ENCODE data around the gene SECISBP2L. TPM values are rescaled to one million over a fixed set of nuclear protein-coding genes. Genes with fewer than 3 reads are reported as not detected.
"Not testable (repeated sequence)": the region's sequence is repeated elsewhere in the genome, so short reads cannot be mapped to it uniquely, and the experiment has no call there.

SECISBP2L gene
- total RNA-seq, 1 donor from 2014 or later, result 55.0 TPM

GRCh38 chr15:49075881-49076280 is 29.6 kb upstream of the SECISBP2L start:
- no peaks in the 10 kb centered on the region for H3K36me3 Mint-ChIP-seq (ENCODE audit: insufficient read depth)
- H3K4me3 Mint-ChIP-seq (ENCODE audit: low read depth), result no peak overlapping the region
- H3K9me3 Mint-ChIP-seq (ENCODE audit: low read depth), result peaks cover 3% of the 10 kb centered on the region

GRCh38 chr15:49074589-49075287 is 28.5 kb upstream of the SECISBP2L start:
- H3K4me3 Mint-ChIP-seq (ENCODE audit: low read depth); H3K9me3 Mint-ChIP-seq (ENCODE audit: low read depth); DNase-seq (ENCODE audit: low spot score, unreplicated experiment); H3K36me3 Mint-ChIP-seq (ENCODE audit: insufficient read depth); H3K4me1 Mint-ChIP-seq (ENCODE audit: low read depth); H3K27ac Mint-ChIP-seq; H3K27me3 Mint-ChIP-seq: not testable (repeated sequence)

More at GRCh38 chr15:49075881-49076280, 29.6 kb upstream of the SECISBP2L start:
- H3K27me3 Mint-ChIP-seq, result no peaks in the 10 kb centered on the region
- DNase-seq (ENCODE audit: low spot score, unreplicated experiment), result no peak
- no peak for TF ChIP-seq CTCF (IDR thresholded peaks at IDR 0.05; ENCODE audit: unreplicated experiment)
- H3K4me1 Mint-ChIP-seq (ENCODE audit: low read depth), result peaks cover 1% of the 10 kb centered on the region
- H3K27ac Mint-ChIP-seq, result no peak overlapping the region

DNA sequence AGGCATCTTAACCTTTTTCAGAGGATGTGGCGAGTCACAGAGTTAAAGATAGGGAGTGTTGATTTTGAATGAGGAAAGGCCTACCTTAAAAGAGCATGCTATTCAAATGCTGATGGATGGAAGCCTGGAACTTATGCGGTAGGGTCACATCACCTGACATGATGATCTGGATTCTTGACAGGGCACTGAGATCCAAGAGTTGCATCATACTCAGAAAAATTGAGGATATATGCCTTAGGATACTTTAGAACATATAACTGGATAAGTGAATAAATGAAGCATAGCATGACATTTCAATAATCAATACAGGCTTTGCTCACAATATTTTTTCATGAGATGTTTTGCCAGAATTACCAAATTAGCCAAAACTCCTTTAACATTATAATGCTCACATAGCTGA is 20.1 kb upstream of the SECISBP2L start:
- peaks cover under 1% of the 10 kb centered on the region for H3K4me1 Mint-ChIP-seq (ENCODE audit: low read depth)
- H3K27me3 Mint-ChIP-seq, result no peaks in the 10 kb centered on the region
- no peaks in the 10 kb centered on the region for H3K36me3 Mint-ChIP-seq (ENCODE audit: insufficient read depth)
- TF ChIP-seq CTCF (IDR thresholded peaks at IDR 0.05; ENCODE audit: unreplicated experiment), result no peak
- H3K9me3 Mint-ChIP-seq (ENCODE audit: low read depth), result peaks cover 2% of the 10 kb centered on the region
- no peak overlapping the region for H3K4me3 Mint-ChIP-seq (ENCODE audit: low read depth)
- no peak for DNase-seq (ENCODE audit: low spot score, unreplicated experiment)
- H3K27ac Mint-ChIP-seq, result no peak overlapping the region

GRCh38 chr15:49064884-49065283 is 18.6 kb upstream of the SECISBP2L start:
- no peak for DNase-seq (ENCODE audit: low spot score, unreplicated experiment)
- TF ChIP-seq CTCF (IDR thresholded peaks at IDR 0.05; ENCODE audit: unreplicated experiment), result no peak
- Mint-ChIP-seq H3K27ac (no peak overlapping the region), H3K4me3 (ENCODE audit: low read depth) (no peak overlapping the region), H3K36me3 (ENCODE audit: insufficient read depth) (no peaks in the 10 kb centered on the region), H3K9me3 (ENCODE audit: low read depth) (no peaks in the 10 kb centered on the region), H3K27me3 (no peaks in the 10 kb centered on the region), H3K4me1 (ENCODE audit: low read depth) (no peaks in the 10 kb centered on the region)

- Mint-ChIP-seq H3K4me1 (ENCODE audit: low read depth) (no peaks in the 10 kb centered on the region), H3K9me3 (ENCODE audit: low read depth) (no peaks in the 10 kb centered on the region), H3K36me3 (ENCODE audit: insufficient read depth) (no peaks in the 10 kb centered on the region), H3K4me3 (ENCODE audit: low read depth) (no peak overlapping the region), H3K27me3 (no peaks in the 10 kb centered on the region), H3K27ac (no peak overlapping the region)
- DNase-seq (ENCODE audit: low spot score, unreplicated experiment), result no peak
- no peak for TF ChIP-seq CTCF (IDR thresholded peaks at IDR 0.05; ENCODE audit: unreplicated experiment)
Measured at GRCh38 chr15:49064281-49064653, 18.0 kb upstream of the SECISBP2L start.

Measured in progenitor cell of endocrine pancreas (in vitro differentiated cells).